WTC11 (cell line): ENCODE results near the gene NUDT22. TPM values are rescaled to one million over a fixed set of nuclear protein-coding genes. Genes with fewer than 3 reads are reported as not detected.
A peak's percentile ranks its signal among the peaks of the same experiment; 100 is the strongest.

ENCODE experiments used
- ATAC-seq: fragments of 200-7000 bp; cut with Tn5 transposase; 2 replicates; pipeline ENCODE4 v1.10.0; 2021; ENCODE audit warnings: mild to moderate bottlenecking, moderate library complexity
- CTCF ChIA-PET: fragments of 300-600 bp; sonication (Branson Sonifier 250); formaldehyde crosslinking; loops from one replicate; lab custom pipeline; 2021; ENCODE audit warnings: antibody characterized with exemption; lab: Charles Lee
- POLR2A ChIA-PET: fragments of 350-600 bp; sonication (Branson Sonifier 250); formaldehyde crosslinking; loops from one replicate; lab custom pipeline; 2021; ENCODE audit warnings: antibody characterized with exemption; lab: Charles Lee
- DNase-seq: peaks from one replicate; pipeline ENCODE4 v3.0.0; 2021; ENCODE audit warnings: low spot score
- H3K27ac Mint-ChIP-seq: 2 replicates; pipeline ENCODE4 v1.8.0; 2021; ENCODE audit warnings: mixed read lengths
- H3K27me3 Mint-ChIP-seq: 2 replicates; pipeline ENCODE4 v1.8.0; 2021; ENCODE audit warnings: low read depth, mild to moderate bottlenecking, moderate library complexity, mixed read lengths
- H3K36me3 Mint-ChIP-seq: 2 replicates; pipeline ENCODE4 v1.8.0; 2021; ENCODE audit warnings: mixed read lengths
- H3K4me1 Mint-ChIP-seq: 2 replicates; pipeline ENCODE4 v1.8.0; 2022; ENCODE audit warnings: mixed read lengths
- H3K4me3 Mint-ChIP-seq: 2 replicates; pipeline ENCODE4 v1.8.0; 2021; ENCODE audit warnings: mild to moderate bottlenecking, moderate library complexity, mixed read lengths
- H3K9me3 Mint-ChIP-seq: 2 replicates; pipeline ENCODE4 v1.8.0; 2021; ENCODE audit warnings: mixed read lengths
- ESRRA ChIP-seq: sonication (generic); formaldehyde crosslinking; IDR thresholded peaks from 2 replicates; pipeline ENCODE4 v1.8.1; 2022; ENCODE audit warnings: mild to moderate bottlenecking, missing genetic modification reagents, borderline replicate concordance
- FOXJ3 ChIP-seq: sonication (generic); formaldehyde crosslinking; IDR thresholded peaks from 2 replicates; pipeline ENCODE4 v1.9.0; 2021; ENCODE audit warnings: missing genetic modification reagents, mild to moderate bottlenecking, borderline replicate concordance
- FOXP4 ChIP-seq: sonication (generic); formaldehyde crosslinking; IDR thresholded peaks from 2 replicates; pipeline ENCODE4 v1.8.0; 2022; ENCODE audit warnings: mild to moderate bottlenecking, missing genetic modification reagents
- GABPB1 ChIP-seq: sonication (generic); formaldehyde crosslinking; IDR thresholded peaks from 2 replicates; pipeline ENCODE4 v1.8.1; 2023; ENCODE audit warnings: mild to moderate bottlenecking, missing genetic modification reagents
- GTF2I ChIP-seq: fragments of 250-450 bp; sonication (Bioruptor Pico); conservative IDR thresholded peaks from 2 replicates; pipeline ENCODE4 v1.4.0; 2021; ENCODE audit warnings: mild to moderate bottlenecking
- IRF1 ChIP-seq: sonication (generic); formaldehyde crosslinking; IDR thresholded peaks from 2 replicates; pipeline ENCODE4 v1.8.0; 2023; ENCODE audit warnings: missing genetic modification reagents
- MAX ChIP-seq: sonication (generic); formaldehyde crosslinking; IDR thresholded peaks from 2 replicates; pipeline ENCODE4 v1.8.0; 2022; ENCODE audit warnings: mild to moderate bottlenecking, missing genetic modification reagents
- MYBL2 ChIP-seq: sonication (generic); formaldehyde crosslinking; IDR thresholded peaks from 2 replicates; pipeline ENCODE4 v1.8.1; 2023; ENCODE audit warnings: mild to moderate bottlenecking, moderate library complexity, missing genetic modification reagents
- NFYB ChIP-seq: sonication (generic); formaldehyde crosslinking; conservative IDR thresholded peaks from 2 replicates; pipeline ENCODE4 v1.8.0; 2022; ENCODE audit warnings: low read depth, missing genetic modification reagents
- NR2C2 ChIP-seq: sonication (generic); formaldehyde crosslinking; IDR thresholded peaks from 2 replicates; pipeline ENCODE4 v1.8.0; 2022; ENCODE audit warnings: mild to moderate bottlenecking, missing genetic modification reagents
- NR3C1 ChIP-seq: sonication (generic); formaldehyde crosslinking; conservative IDR thresholded peaks from 2 replicates; pipeline ENCODE4 v1.8.1; 2023; ENCODE audit warnings: low read depth, mild to moderate bottlenecking, missing genetic modification reagents
- RORB ChIP-seq: fragments of 250-450 bp; sonication (Bioruptor Pico); IDR thresholded peaks from 2 replicates; pipeline ENCODE4 v1.9.0; 2021; ENCODE audit warnings: mild to moderate bottlenecking
- SMAD3 ChIP-seq: sonication (generic); formaldehyde crosslinking; IDR thresholded peaks from 2 replicates; pipeline ENCODE4 v1.8.0; 2022; ENCODE audit warnings: missing genetic modification reagents, mild to moderate bottlenecking, borderline replicate concordance
- SOX15 ChIP-seq: fragments of 250-450 bp; sonication (Bioruptor Pico); IDR thresholded peaks from 2 replicates; pipeline ENCODE4 v1.9.0; 2021; ENCODE audit warnings: mild to moderate bottlenecking
- SP1 ChIP-seq: sonication (generic); formaldehyde crosslinking; conservative IDR thresholded peaks from 2 replicates; pipeline ENCODE4 v1.8.1; 2022; ENCODE audit warnings: missing genetic modification reagents
- TEAD1 ChIP-seq: sonication (generic); formaldehyde crosslinking; IDR thresholded peaks from 2 replicates; pipeline ENCODE4 v1.8.0; 2022; ENCODE audit warnings: mild to moderate bottlenecking, missing genetic modification reagents
- ZSCAN18 ChIP-seq: fragments of 250-450 bp; sonication (Bioruptor Pico); IDR thresholded peaks from 2 replicates; pipeline ENCODE4 v2.1.2; 2022; ENCODE audit warnings: mild to moderate bottlenecking, moderate library complexity
- total RNA-seq: library from RNA; stranded (reverse); gene quantifications from 3 replicates; pipeline ENCODE4 v1.2.3, GENCODE V29; 2021
- TF ChIP-seq, protein P1 (sequence below): sonication (generic); formaldehyde crosslinking; IDR thresholded peaks from 2 replicates; pipeline ENCODE4 v1.8.1; 2022; ENCODE audit warnings: low read depth, missing genetic modification reagents, borderline replicate concordance
- TF ChIP-seq, protein P2 (sequence below): fragments of 250-450 bp; sonication (Bioruptor Pico); IDR thresholded peaks from 2 replicates; pipeline ENCODE4 v1.9.0; 2021; ENCODE audit warnings: mild to moderate bottlenecking
- TF ChIP-seq, protein P3 (sequence below): sonication (generic); formaldehyde crosslinking; IDR thresholded peaks from 2 replicates; pipeline ENCODE4 v1.8.0; 2022; ENCODE audit warnings: mild to moderate bottlenecking, missing genetic modification reagents

NUDT22 gene
- total RNA-seq, 1 experiment from 2014 or later, result 64.4 TPM

- no peak for TF ChIP-seq FOXP4 (CRISPR knock-in tag)
- no peak for TF ChIP-seq SP1 (CRISPR knock-in tag)
- TF ChIP-seq, protein P1, sequence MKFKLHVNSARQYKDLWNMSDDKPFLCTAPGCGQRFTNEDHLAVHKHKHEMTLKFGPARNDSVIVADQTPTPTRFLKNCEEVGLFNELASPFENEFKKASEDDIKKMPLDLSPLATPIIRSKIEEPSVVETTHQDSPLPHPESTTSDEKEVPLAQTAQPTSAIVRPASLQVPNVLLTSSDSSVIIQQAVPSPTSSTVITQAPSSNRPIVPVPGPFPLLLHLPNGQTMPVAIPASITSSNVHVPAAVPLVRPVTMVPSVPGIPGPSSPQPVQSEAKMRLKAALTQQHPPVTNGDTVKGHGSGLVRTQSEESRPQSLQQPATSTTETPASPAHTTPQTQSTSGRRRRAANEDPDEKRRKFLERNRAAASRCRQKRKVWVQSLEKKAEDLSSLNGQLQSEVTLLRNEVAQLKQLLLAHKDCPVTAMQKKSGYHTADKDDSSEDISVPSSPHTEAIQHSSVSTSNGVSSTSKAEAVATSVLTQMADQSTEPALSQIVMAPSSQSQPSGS, result no peak
- no peak for TF ChIP-seq SMAD3 (CRISPR knock-in tag)
- TF ChIP-seq IRF1 (CRISPR knock-in tag), result no peak
- TF ChIP-seq NFYB (CRISPR knock-in tag), result no peak
- TF ChIP-seq FOXJ3 (CRISPR knock-in tag), result no peak
- TF ChIP-seq ESRRA (CRISPR knock-in tag), result no peak
- TF ChIP-seq, protein P2, sequence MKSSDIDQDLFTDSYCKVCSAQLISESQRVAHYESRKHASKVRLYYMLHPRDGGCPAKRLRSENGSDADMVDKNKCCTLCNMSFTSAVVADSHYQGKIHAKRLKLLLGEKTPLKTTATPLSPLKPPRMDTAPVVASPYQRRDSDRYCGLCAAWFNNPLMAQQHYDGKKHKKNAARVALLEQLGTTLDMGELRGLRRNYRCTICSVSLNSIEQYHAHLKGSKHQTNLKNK, result no peak
- no peak for TF ChIP-seq ZSCAN18 (CRISPR knock-in tag)
- TF ChIP-seq GTF2I (CRISPR knock-in tag), result no peak
Measured at GRCh38 chr11:64238999-64239398, 12.9 kb downstream of the NUDT22 start (continued).

DNA sequence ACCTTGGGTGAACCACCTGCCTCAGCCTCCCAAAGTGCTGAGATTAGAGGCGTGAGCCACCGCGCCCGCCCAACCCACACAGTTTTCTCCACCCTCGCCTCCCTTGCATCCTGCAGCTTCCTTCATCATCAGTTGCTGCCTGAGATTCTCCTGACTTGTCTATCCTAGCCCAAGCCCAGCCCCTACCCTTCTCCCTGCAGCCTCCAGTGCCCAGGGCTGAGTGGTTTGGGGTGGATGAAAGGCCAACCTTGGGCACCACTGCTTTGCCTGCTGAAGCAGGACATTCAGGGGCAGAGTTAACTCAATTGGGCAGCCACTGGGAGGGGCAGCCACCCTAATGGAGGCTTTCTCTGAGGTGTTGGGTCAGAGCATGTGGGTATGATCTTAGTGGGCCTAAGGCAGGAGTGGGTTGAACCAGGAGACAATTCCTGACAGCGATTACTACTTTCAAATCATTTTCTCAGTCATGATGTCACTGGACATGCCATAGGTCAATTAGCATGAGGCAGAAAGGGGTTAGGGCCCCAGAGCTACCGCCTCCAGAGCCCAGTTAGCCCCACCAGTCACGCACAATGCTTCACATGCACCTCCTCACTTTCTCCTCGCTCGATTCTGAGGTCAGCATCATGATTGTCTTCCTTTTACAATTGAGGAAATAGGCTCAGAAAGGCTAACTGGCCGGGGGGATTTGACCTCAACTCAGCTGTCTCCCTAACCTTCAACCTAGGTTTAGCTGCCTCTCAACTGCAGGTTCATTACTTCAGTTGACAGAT, 13.8 kb downstream of the NUDT22 start:
- DNase-seq, result no peak
- POLR2A ChIA-PET, result no interaction called here

GRCh38 chr11:64240435-64241240, 14.6 kb downstream of the NUDT22 start, which contains the start of gene FKBP2:
TSS of gene FKBP2 (plus strand) at chr11:64241095. CDS start at chr11:64242388, 1,293 bp downstream.
- Mint-ChIP-seq H3K4me1 (peaks cover 30% of the 10 kb centered on the region), H3K36me3 (peaks cover 12% of the 10 kb centered on the region), H3K27me3 (no peaks in the 10 kb centered on the region), H3K27ac (peak within 1 kb of the TSS; percentile 100), H3K9me3 (no peaks in the 10 kb centered on the region), H3K4me3 (peak within 1 kb of the TSS; percentile 88)
- CTCF ChIA-PET, result interaction anchor here (0.6 to 3.8 kb wide), 15 partner anchors 10 to 321 kb away, joined by 3 to 50 read pairs (median 3); partner anchors contain the start of genes ESRRA, NUDT22, PLCB3 and PRDX5
- peak; percentile 57 for ATAC-seq
- DNase-seq, result peak; percentile 97
- POLR2A ChIA-PET, result interaction anchor here (0.6 to 1.2 kb wide), 9 partner anchors 9 to 77 kb away, joined by 3 to 9 read pairs (median 4); partner anchors contain the start of genes PRDX5, STIP1 and TRMT112
- TF ChIP-seq GABPB1 (CRISPR knock-in tag) (peak; percentile 60; the same call in 1 of the 2 replicates), NR2C2 (CRISPR knock-in tag) (no peak), GTF2I (CRISPR knock-in tag) (no peak), RORB (CRISPR knock-in tag) (no peak), MYBL2 (CRISPR knock-in tag) (0 out of 2 replicates have a peak, but pooled peaks have one; percentile 79), SMAD3 (CRISPR knock-in tag) (peak; percentile 79; the same call in 1 of the 2 replicates), TEAD1 (CRISPR knock-in tag) (peak; percentile 45), MAX (CRISPR knock-in tag) (peak; percentile 72)
- TF ChIP-seq, protein P1, result no peak
- TF ChIP-seq, protein P3, sequence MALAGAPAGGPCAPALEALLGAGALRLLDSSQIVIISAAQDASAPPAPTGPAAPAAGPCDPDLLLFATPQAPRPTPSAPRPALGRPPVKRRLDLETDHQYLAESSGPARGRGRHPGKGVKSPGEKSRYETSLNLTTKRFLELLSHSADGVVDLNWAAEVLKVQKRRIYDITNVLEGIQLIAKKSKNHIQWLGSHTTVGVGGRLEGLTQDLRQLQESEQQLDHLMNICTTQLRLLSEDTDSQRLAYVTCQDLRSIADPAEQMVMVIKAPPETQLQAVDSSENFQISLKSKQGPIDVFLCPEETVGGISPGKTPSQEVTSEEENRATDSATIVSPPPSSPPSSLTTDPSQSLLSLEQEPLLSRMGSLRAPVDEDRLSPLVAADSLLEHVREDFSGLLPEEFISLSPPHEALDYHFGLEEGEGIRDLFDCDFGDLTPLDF (CRISPR knock-in tag), result 0 out of 2 replicates have a peak, but pooled peaks have one; percentile 55

More for the DNA sequence above, 13.8 kb downstream of the NUDT22 start:
- Mint-ChIP-seq H3K27me3 (no peaks in the 10 kb centered on the region), H3K27ac (peak overlapping the region; percentile 100), H3K9me3 (no peaks in the 10 kb centered on the region), H3K36me3 (peaks cover 15% of the 10 kb centered on the region), H3K4me1 (peaks cover 35% of the 10 kb centered on the region), H3K4me3 (peak overlapping the region; percentile 88)
- no peak for ATAC-seq
- CTCF ChIA-PET, result interaction anchor here (1.0 kb wide), 1 partner anchor 36 kb away, joined by 3 read pairs; no protein-coding TSS in a partner anchor
- no peak for TF ChIP-seq FOXJ3 (CRISPR knock-in tag)
- TF ChIP-seq NR3C1 (CRISPR knock-in tag), result no peak
- no peak for TF ChIP-seq SOX15 (CRISPR knock-in tag)
